HCT116 (cell line): ENCODE measurements around the gene ERBB2. TPM values are rescaled to one million over a fixed set of nuclear protein-coding genes. Genes with fewer than 3 reads are reported as not detected.

Source experiments
- ATAC-seq: fragments of 200-7000 bp; cut with Tn5 transposase; 2 replicates; pipeline ENCODE4 v1.9.1; 2020; ENCODE audit warnings: mild to moderate bottlenecking, moderate library complexity
- BruUV-seq: library from RNA; stranded (reverse); fragments of 400-500 nt; replicated peaks from 2 replicates; lab custom pipeline; 2021; lab: Mats Ljungman, UMichigan
- CTCF ChIA-PET: fragments of 300-600 bp; sonication (Branson Sonifier 250); formaldehyde crosslinking; loops from one replicate; lab custom pipeline; 2021; ENCODE audit warnings: antibody characterized with exemption; lab: Charles Lee
- POLR2A ChIA-PET: fragments of 300-600, 350-600 bp; sonication (Branson Sonifier 250); formaldehyde crosslinking; loops from one replicate; lab custom pipeline; 2021; ENCODE audit warnings: antibody characterized with exemption; lab: Charles Lee
- RAD21 ChIA-PET, 2 experiments: fragments of 300-600 bp; sonication (Branson Sonifier 250); formaldehyde crosslinking; loops; one replicate each; lab custom pipeline; 2023; ENCODE audit warnings: low total read pairs in 2 of 2; ENCODE audit not compliant: uncharacterized antibody in 2 of 2, unreplicated experiment in 2 of 2, low non-redundant PET in 1 of 2; lab: Charles Lee
- DNase-seq: peaks from one replicate; pipeline ENCODE4 v3.0.0-alpha.2; 2010; ENCODE audit warnings: low read depth, low spot score
- H2AFZ ChIP-seq: fragments of 200-600 bp; shearing (Covaris generic), sonication (generic); 2 replicates; pipeline ENCODE4 v1.6.1; 2017; ENCODE audit warnings: low read depth, mixed run types, mixed read lengths, antibody characterized with exemption, low read length; ENCODE audit not compliant: poor library complexity, severe bottlenecking
- H3K27ac ChIP-seq: 2 replicates; pipeline ENCODE4 v1.5.1; 2012; ENCODE audit warnings: low read depth, low read length
- H3K27me3 ChIP-seq: fragments of 200-600 bp; sonication (generic); 2 replicates; pipeline ENCODE4 v1.6.1; 2016; ENCODE audit warnings: mixed run types, low read length, mixed read lengths; ENCODE audit not compliant: insufficient read depth
- H3K36me3 ChIP-seq, 2 experiments: fragments of 200-500 bp in 1 of 2; fragments of 200-600 bp in 1 of 2; sonication (Bioruptor generic) in 1 of 2; sonication (generic) in 1 of 2; 2 replicates each; pipeline versions ENCODE4 v1.5.1 to v1.6.1; 2014 to 2016; ENCODE audit warnings: low read length in 2 of 2, inconsistent platforms in 1 of 2, mixed read lengths in 1 of 2, mixed run types in 1 of 2; ENCODE audit not compliant: insufficient read depth in 2 of 2, control insufficient read depth in 1 of 2
- H3K4me1 ChIP-seq, 2 experiments: fragments of 200-600 bp in 1 of 2; sonication (generic) in 1 of 2; 2 replicates each; pipeline versions ENCODE4 v1.5.1 to v1.6.1; 2012 to 2017; ENCODE audit warnings: low read length in 2 of 2, inconsistent platforms in 1 of 2, mild to moderate bottlenecking in 1 of 2, mixed read lengths in 1 of 2, mixed run types in 1 of 2, moderate library complexity in 1 of 2; ENCODE audit not compliant: insufficient read depth in 2 of 2, control insufficient read depth in 1 of 2
- H3K4me2 ChIP-seq: fragments of 200-600 bp; sonication (generic); 2 replicates; pipeline ENCODE4 v1.6.1; 2017; ENCODE audit warnings: mixed run types, low read length, mixed read lengths
- H3K4me3 ChIP-seq, 2 experiments: fragments of 200-600 bp in 1 of 2; sonication (generic) in 1 of 2; replicated peaks in 1 of 2; 2 replicates each; pipeline ENCODE4 v1.5.1; 2011 to 2016; ENCODE audit warnings: low read length in 2 of 2, control low read depth in 1 of 2, low read depth in 1 of 2, mild to moderate bottlenecking in 1 of 2, mixed read lengths in 1 of 2, mixed run types in 1 of 2
- H3K79me2 ChIP-seq: fragments of 200-600 bp; sonication (generic); 2 replicates; pipeline ENCODE4 v1.6.1; 2017; ENCODE audit warnings: mild to moderate bottlenecking, mixed run types, low read length, moderate library complexity, mixed read lengths; ENCODE audit not compliant: insufficient read depth
- H3K9ac ChIP-seq: fragments of 200-600 bp; sonication (generic); 2 replicates; pipeline ENCODE4 v1.6.1; 2016; ENCODE audit warnings: low read length, mixed read lengths
- H3K9me2 ChIP-seq: fragments of 200-600 bp; sonication (generic), shearing (Covaris generic); 2 replicates; pipeline ENCODE4 v1.6.1; 2017; ENCODE audit warnings: mixed run types, mild to moderate bottlenecking, moderate library complexity; ENCODE audit not compliant: insufficient read depth
- H3K9me3 ChIP-seq, 2 experiments: fragments of 200-500 bp in 1 of 2; fragments of 200-600 bp in 1 of 2; sonication (Bioruptor generic) in 1 of 2; sonication (generic) in 1 of 2; 2 replicates each; pipeline ENCODE4 v1.6.1; 2014 to 2017; ENCODE audit warnings: low read length in 2 of 2, mixed read lengths in 2 of 2, inconsistent platforms in 1 of 2, low read depth in 1 of 2, mild to moderate bottlenecking in 1 of 2, mixed run types in 1 of 2, moderate library complexity in 1 of 2; ENCODE audit not compliant: control insufficient read depth in 1 of 2, insufficient read depth in 1 of 2
- H4K20me1 ChIP-seq: fragments of 200-600 bp; sonication (generic), shearing (Covaris generic); 2 replicates; pipeline ENCODE4 v1.6.1; 2017; ENCODE audit warnings: mixed run types, mild to moderate bottlenecking, moderate library complexity; ENCODE audit not compliant: insufficient read depth
- ATF3 ChIP-seq: IDR thresholded peaks from 2 replicates; pipeline ENCODE4 v1.6.1; 2012
- CBX3 ChIP-seq: IDR thresholded peaks from 2 replicates; pipeline ENCODE4 v1.6.1; 2012; ENCODE audit warnings: low read depth
- CEBPB ChIP-seq: IDR thresholded peaks from 2 replicates; pipeline ENCODE4 v1.6.1; 2012; ENCODE audit warnings: low read depth
- CTCF ChIP-seq, 3 experiments: fragments of 200-600 bp in 1 of 3; sonication (generic) in 1 of 3; IDR thresholded peaks in 2 of 3; conservative IDR thresholded peaks in 1 of 3; 2 replicates each; pipeline ENCODE4 v1.5.1; 2012 to 2017; ENCODE audit warnings: low read depth in 2 of 3, low read length in 2 of 3, antibody characterized with exemption in 1 of 3, borderline replicate concordance in 1 of 3, control low read depth in 1 of 3, mild to moderate bottlenecking in 1 of 3, mixed read lengths in 1 of 3, mixed run types in 1 of 3, moderate library complexity in 1 of 3; ENCODE audit not compliant: insufficient read depth in 1 of 3
- EGR1 ChIP-seq: IDR thresholded peaks from 2 replicates; pipeline ENCODE4 v1.6.1; 2012; ENCODE audit warnings: low read depth
- ELF1 ChIP-seq: IDR thresholded peaks from 2 replicates; pipeline ENCODE4 v1.6.1; 2012; ENCODE audit warnings: low read depth, borderline replicate concordance
- EZH2 ChIP-seq: fragments of 200-600 bp; sonication (generic); IDR thresholded peaks from 2 replicates; pipeline ENCODE4 v1.6.1; 2017; ENCODE audit warnings: antibody characterized with exemption, mixed run types
- EZH2phosphoT487 ChIP-seq: fragments of 200-600 bp; IDR thresholded peaks from 2 replicates; pipeline ENCODE4 v1.6.1; 2018; ENCODE audit warnings: antibody characterized with exemption, borderline replicate concordance
- JUND ChIP-seq: IDR thresholded peaks from 2 replicates; pipeline ENCODE4 v1.6.1; 2012
- MAX ChIP-seq: IDR thresholded peaks from 2 replicates; pipeline ENCODE4 v1.6.1; 2012
- POLR2A ChIP-seq: IDR thresholded peaks from 2 replicates; pipeline ENCODE4 v1.7.0; 2011; ENCODE audit warnings: borderline replicate concordance; ENCODE audit not compliant: insufficient read depth, insufficient read length; ENCODE audit errors: extremely low read depth
- POLR2AphosphoS5 ChIP-seq: IDR thresholded peaks from 2 replicates; pipeline ENCODE4 v1.6.1; 2011; ENCODE audit warnings: mild to moderate bottlenecking, low read depth, low read length, moderate library complexity
- RAD21 ChIP-seq: IDR thresholded peaks from 2 replicates; pipeline ENCODE4 v1.6.1; 2012; ENCODE audit warnings: low read depth, mild to moderate bottlenecking
- REST ChIP-seq: IDR thresholded peaks from 2 replicates; pipeline ENCODE4 v1.6.1; 2012; ENCODE audit warnings: low read depth
- SIN3A ChIP-seq: IDR thresholded peaks from 2 replicates; pipeline ENCODE4 v1.6.1; 2012; ENCODE audit warnings: low read depth
- SP1 ChIP-seq: IDR thresholded peaks from 2 replicates; pipeline ENCODE4 v1.6.1; 2012; ENCODE audit warnings: low read depth
- SRF ChIP-seq: IDR thresholded peaks from 2 replicates; pipeline ENCODE4 v1.6.1; 2012; ENCODE audit warnings: low read depth
- TCF7L2 ChIP-seq: IDR thresholded peaks from 2 replicates; pipeline ENCODE4 v1.7.0; 2011; ENCODE audit warnings: borderline replicate concordance, inconsistent platforms; ENCODE audit not compliant: insufficient read depth, insufficient read length; ENCODE audit errors: extremely low read depth
- YY1 ChIP-seq: IDR thresholded peaks from 2 replicates; pipeline ENCODE4 v1.6.1; 2011; ENCODE audit warnings: low read length, low read depth, moderate library complexity, mild to moderate bottlenecking; ENCODE audit not compliant: insufficient replicate concordance; ENCODE audit errors: extremely low read depth
- ZFX ChIP-seq: fragments of 450-650 bp; IDR thresholded peaks from 2 replicates; pipeline ENCODE4 v1.6.1; 2017
- intact Hi-C: fragments of 100-400 bp; cut with micrococcal nuclease; formaldehyde crosslinking; loops from 2 replicates; pipeline ENCODE4 v1.10.0; 2022
- total RNA-seq: library from RNA; stranded (reverse); gene quantifications from one replicate; pipeline ENCODE4 v1.2.1, GENCODE V29; 2021; ENCODE audit not compliant: unreplicated experiment

The ERBB2 gene
- total RNA-seq, 1 experiment from 2014 or later: 75.8 TPM

GRCh38 chr17:39716073-39716818 is 16.4 kb downstream of the ERBB2 start:
- Histone ChIP-seq H4K20me1 (no peaks in the 10 kb centered on the region), H3K79me2 (no peaks in the 10 kb centered on the region), H3K4me1 (no peaks in the 10 kb centered on the region), H3K9me2 (no peaks in the 10 kb centered on the region), H3K9ac (no peak overlapping the region), H2AFZ (no peak overlapping the region), H3K27me3 (no peaks in the 10 kb centered on the region), H3K4me2 (no peak overlapping the region), H3K9me3 (no peaks in the 10 kb centered on the region), H3K36me3 (peaks cover 0 to 23% of the 10 kb centered on the region in 2 experiments; a peak in 3 of 4 replicates), H3K4me3 (no peak overlapping the region), H3K27ac (no peak overlapping the region)
- ChIA-PET RAD21 (no interaction called here), CTCF (interaction anchor here (2.1 kb wide), 1 partner anchor 13 kb away, joined by 4 read pairs; no protein-coding TSS in a partner anchor), POLR2A (no interaction called here)
- BruUV-seq: no TSS peak
- intact Hi-C loops: no loop called here
- TF ChIP-seq SP1 (no peak), CEBPB (no peak), MAX (no peak), REST (no peak), CTCF (IDR thresholded peaks at IDR 0.05 in 2 of 3, conservative IDR thresholded peaks at IDR 0.05 in 1 of 3; ENCODE audit: borderline replicate concordance in 1 of 3, insufficient read depth in 1 of 3, low read depth in 2 of 3, low read length in 2 of 3) (no peak), EZH2 (no peak), POLR2A (no peak), ZFX (no peak), CBX3 (no peak), TCF7L2 (no peak), JUND (no peak), ATF3 (no peak), RAD21 (no peak), YY1 (no peak), SIN3A (no peak), ELF1 (no peak), EZH2phosphoT487 (no peak), SRF (no peak), EGR1 (no peak), POLR2AphosphoS5 (no peak)
- DNase-seq: no peak
- no peak for ATAC-seq
